Measurements from ENCODE around the gene SH3BP5.

Gene SH3BP5

GRCh38 chr3:15346516-15346915, 14.1 kb upstream of the SH3BP5 start:
- no peak for DNase-seq

- no peak for DNase-seq
These were observed 13.3 kb upstream of the SH3BP5 start for GRCh38 chr3:15345608-15346137.

GRCh38 chr3:15345066-15345607, 12.8 kb upstream of the SH3BP5 start:
- DNase-seq: no peak

GRCh38 chr3:15342945-15343344, 10.6 kb upstream of the SH3BP5 start:
- no peak for DNase-seq

- no peak for DNase-seq
These were observed 9.9 kb upstream of the SH3BP5 start for GRCh38 chr3:15342246-15342645.

GRCh38 chr3:15341030-15341726, 8.8 kb upstream of the SH3BP5 start:
- no peak for DNase-seq

- DNase-seq: no peak
These were observed 7.4 kb upstream of the SH3BP5 start for GRCh38 chr3:15339786-15340215.

GRCh38 chr3:15339001-15339400, 6.6 kb upstream of the SH3BP5 start:
- no peak for DNase-seq

GRCh38 chr3:15337963-15338362, 5.6 kb upstream of the SH3BP5 start:
- DNase-seq: no peak

GRCh38 chr3:15336057-15336456, 3.7 kb upstream of the SH3BP5 start:
- DNase-seq: no peak

GRCh38 chr3:15333956-15334263, 1.5 kb upstream of the SH3BP5 start:
- no peak for DNase-seq

GRCh38 chr3:15333099-15333955, 941 bp upstream of the SH3BP5 start:
- DNase-seq: no peak

GRCh38 chr3:15331606-15332404, 581 bp downstream of the SH3BP5 start:
- peak; percentile 31 for DNase-seq

- DNase-seq: no peak
These were observed 1.2 kb downstream of the SH3BP5 start for GRCh38 chr3:15331072-15331605.

GRCh38 chr3:15330031-15330596, 2.3 kb downstream of the SH3BP5 start:
- DNase-seq: no peak

GRCh38 chr3:15329046-15330005, 3.1 kb downstream of the SH3BP5 start:
- no peak for DNase-seq

GRCh38 chr3:15327941-15328340, 4.4 kb downstream of the SH3BP5 start:
- DNase-seq: peak; percentile 30

- no peak for DNase-seq
These were observed 5.7 kb downstream of the SH3BP5 start for GRCh38 chr3:15326673-15327072.

- DNase-seq: no peak
These were observed 6.3 kb downstream of the SH3BP5 start for GRCh38 chr3:15326037-15326436.

- DNase-seq: no peak
These were observed 7.2 kb downstream of the SH3BP5 start for GRCh38 chr3:15325228-15325627.

- no peak for DNase-seq
These were observed 8.0 kb downstream of the SH3BP5 start for GRCh38 chr3:15324379-15324808.
